ENCODE results near the gene KBTBD8. TPM values are rescaled to one million over a fixed set of nuclear protein-coding genes. Genes with fewer than 3 reads are reported as not detected.

The KBTBD8 gene
- total RNA-seq, 4 donors from 2014 or later = 1.4 to 3.3 (median 2.4) TPM

GRCh38 chr3:66994588-66994987 lies 3.5 kb upstream of the KBTBD8 start:
- H3K27me3 ChIP-seq = peaks cover 0 to 4% (median 0%) of the 10 kb centered on the region in 4 donors
- H3K9me3 ChIP-seq = no peaks in the 10 kb centered on the region
- H3K27ac ChIP-seq (replicated peaks in 1 of 4) = no peak overlapping the region
- no peak for TF ChIP-seq CTCF (IDR thresholded peaks at IDR 0.05)
- no peak for TF ChIP-seq EP300 (IDR thresholded peaks at IDR 0.05)
- TF ChIP-seq POLR2AphosphoS5 (IDR thresholded peaks at IDR 0.05) = no peak
- TF ChIP-seq POLR2A (IDR thresholded peaks at IDR 0.05; ENCODE audit: low read depth) = no peak
- H3K4me3 ChIP-seq = no peak overlapping the region
- no peak for DNase-seq (ENCODE audit: extremely low spot score)
- H3K36me3 ChIP-seq = no peaks in the 10 kb centered on the region
- peaks cover 9 to 16% (median 13%) of the 10 kb centered on the region in 4 donors for H3K4me1 ChIP-seq
- intact Hi-C loops (cut with DNase I) = no loop called here
- WGBS = 81% methylated on average over 1 of the region's 1 CpG

GRCh38 chr3:66996696-66997095 lies 1.4 kb upstream of the KBTBD8 start:
- 65% methylated on average over 4 of the region's 4 CpGs for WGBS
- no peak for TF ChIP-seq POLR2AphosphoS5 (IDR thresholded peaks at IDR 0.05)
- TF ChIP-seq EP300 (IDR thresholded peaks at IDR 0.05) = no peak
- no peak for TF ChIP-seq CTCF (IDR thresholded peaks at IDR 0.05)
- TF ChIP-seq POLR2A (IDR thresholded peaks at IDR 0.05; ENCODE audit: low read depth) = no peak
- no peak for DNase-seq (ENCODE audit: extremely low spot score)
- intact Hi-C loops (cut with DNase I) = no loop called here
- Histone ChIP-seq H3K4me3 (no peak overlapping the region), H3K9me3 (no peaks in the 10 kb centered on the region), H3K27ac (replicated peaks in 1 of 4) (no peak overlapping the region), H3K27me3 (peaks cover 0 to 4% (median 0%) of the 10 kb centered on the region in 4 donors), H3K36me3 (no peaks in the 10 kb centered on the region), H3K4me1 (peaks cover 9 to 25% (median 17%) of the 10 kb centered on the region in 4 donors)

GRCh38 chr3:66997560-66998112 lies 471 bp upstream of the KBTBD8 start:
- peak overlapping the region; percentile 80 to 99 (median 90) for H3K4me3 ChIP-seq
- H3K27ac ChIP-seq (replicated peaks in 1 of 4) = peak overlapping the region; percentile 47 to 90 (median 60)
- WGBS = 6% methylated on average over 17 of the region's 18 CpGs
- H3K27me3 ChIP-seq = peaks cover 0 to 4% (median 0%) of the 10 kb centered on the region in 4 donors
- H3K36me3 ChIP-seq = no peaks in the 10 kb centered on the region
- peaks cover 9 to 25% (median 17%) of the 10 kb centered on the region in 4 donors for H3K4me1 ChIP-seq
- no peaks in the 10 kb centered on the region for H3K9me3 ChIP-seq
- peak; percentile 99 for DNase-seq (ENCODE audit: extremely low spot score)
- intact Hi-C loops (cut with DNase I) = no loop called here
- TF ChIP-seq POLR2AphosphoS5 (IDR thresholded peaks at IDR 0.05) (peak in 1 of 2 donors; percentile 86), CTCF (IDR thresholded peaks at IDR 0.05) (no peak)

GRCh38 chr3:66998904-66999235 lies 763 bp downstream of the KBTBD8 start:
- 0% methylated on average over 10 of the region's 10 CpGs for WGBS
- Histone ChIP-seq H3K36me3 (peaks cover 0 to 7% (median 7%) of the 10 kb centered on the region in 4 donors), H3K4me3 (peak overlapping the region; percentile 80 to 99 (median 90)), H3K4me1 (peaks cover 9 to 25% (median 17%) of the 10 kb centered on the region in 4 donors), H3K9me3 (no peaks in the 10 kb centered on the region), H3K27ac (replicated peaks in 1 of 4) (peak overlapping the region; percentile 81 to 90 (median 86)), H3K27me3 (no peaks in the 10 kb centered on the region)
- no peak for TF ChIP-seq CTCF (IDR thresholded peaks at IDR 0.05)
- TF ChIP-seq EP300 (IDR thresholded peaks at IDR 0.05) = no peak
- TF ChIP-seq POLR2AphosphoS5 (IDR thresholded peaks at IDR 0.05) = no peak
- TF ChIP-seq POLR2A (IDR thresholded peaks at IDR 0.05; ENCODE audit: low read depth) = no peak
- intact Hi-C loops (cut with DNase I) = no loop called here
- DNase-seq (ENCODE audit: extremely low spot score) = no peak

- H3K4me1 ChIP-seq = peaks cover 9 to 25% (median 17%) of the 10 kb centered on the region in 4 donors
- WGBS = 54% methylated on average over 2 of the region's 2 CpGs
Observed at GRCh38 chr3:67000009-67000408, 1.9 kb downstream of the KBTBD8 start.

More at GRCh38 chr3:67000009-67000408, 1.9 kb downstream of the KBTBD8 start:
- H3K27me3 ChIP-seq = no peaks in the 10 kb centered on the region
- H3K36me3 ChIP-seq = peaks cover 0 to 9% (median 8%) of the 10 kb centered on the region in 4 donors
- no peak for TF ChIP-seq CTCF (IDR thresholded peaks at IDR 0.05)
- no peak for TF ChIP-seq EP300 (IDR thresholded peaks at IDR 0.05)
- TF ChIP-seq POLR2A (IDR thresholded peaks at IDR 0.05; ENCODE audit: low read depth) = no peak
- no peak for TF ChIP-seq POLR2AphosphoS5 (IDR thresholded peaks at IDR 0.05)
- intact Hi-C loops (cut with DNase I) = no loop called here
- H3K27ac ChIP-seq (replicated peaks in 1 of 4) = no peak overlapping the region
- no peak for DNase-seq (ENCODE audit: extremely low spot score)
- H3K9me3 ChIP-seq = no peaks in the 10 kb centered on the region
- no peak overlapping the region for H3K4me3 ChIP-seq

All from esophagus muscularis mucosa (tissue), 4 donors.